HG03575 (cell line): ENCODE data around the gene SNX33.
"Not testable (repeated sequence)": the region's sequence is repeated elsewhere in the genome, so short reads cannot be mapped to it uniquely, and the experiment has no call there.

Experiments used
- ATAC-seq: cut with Tn5 transposase; IDR thresholded peaks from one replicate; pipeline ENCODE4 v1.9.1; 2021; ENCODE audit not compliant: unreplicated experiment, insufficient number of reproducible peaks, low FRiP score; ENCODE audit errors: extremely low read depth

SNX33 gene

DNA sequence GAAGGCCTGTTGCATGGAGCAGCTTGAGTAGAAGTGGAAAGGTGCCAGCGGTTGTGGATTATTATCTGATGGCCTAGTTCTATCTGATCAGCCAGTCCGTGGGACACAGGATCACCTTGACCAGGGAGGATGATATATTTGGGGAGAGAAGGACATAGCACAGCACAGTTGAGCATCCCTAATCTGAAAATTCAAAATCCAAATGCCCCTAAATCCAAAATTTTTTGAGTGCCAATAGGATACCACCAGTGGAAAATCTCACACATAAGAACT is 58.9 kb downstream of the SNX33 start:
- no peak for ATAC-seq

- not testable (repeated sequence) for ATAC-seq
Observed at GRCh38 chr15:75709458-75709857, 61.7 kb downstream of the SNX33 start.

GRCh38 chr15:75710874-75711273 is 63.2 kb downstream of the SNX33 start:
- ATAC-seq: not testable (repeated sequence)

DNA sequence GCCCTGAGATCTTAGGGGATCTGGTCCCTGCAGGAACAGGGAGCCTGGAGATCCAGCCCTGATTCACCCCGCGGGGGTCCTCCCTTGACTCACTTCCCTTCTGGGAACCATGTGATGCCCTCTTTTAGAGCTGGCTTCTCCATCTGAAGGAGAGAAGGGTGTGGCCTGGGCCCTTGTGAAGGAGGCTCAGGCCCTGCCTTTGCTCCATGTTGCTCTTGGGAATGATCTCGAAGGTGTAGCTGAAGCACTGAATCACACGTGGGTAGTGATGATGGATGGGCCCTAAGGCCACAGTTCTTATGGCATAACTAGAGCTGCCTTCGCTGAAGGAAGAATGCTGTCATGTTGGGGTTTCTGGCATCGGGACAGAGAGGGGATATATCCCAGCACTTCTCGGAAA is 63.8 kb downstream of the SNX33 start:
- not testable (repeated sequence) for ATAC-seq
